Fibroblast of skin of right biceps (primary cell): ENCODE data around the gene FANCE.

Source experiments
- DNase-seq: peaks from one replicate; pipeline ENCODE4 v3.0.0-alpha.2; 2013

FANCE gene

DNA sequence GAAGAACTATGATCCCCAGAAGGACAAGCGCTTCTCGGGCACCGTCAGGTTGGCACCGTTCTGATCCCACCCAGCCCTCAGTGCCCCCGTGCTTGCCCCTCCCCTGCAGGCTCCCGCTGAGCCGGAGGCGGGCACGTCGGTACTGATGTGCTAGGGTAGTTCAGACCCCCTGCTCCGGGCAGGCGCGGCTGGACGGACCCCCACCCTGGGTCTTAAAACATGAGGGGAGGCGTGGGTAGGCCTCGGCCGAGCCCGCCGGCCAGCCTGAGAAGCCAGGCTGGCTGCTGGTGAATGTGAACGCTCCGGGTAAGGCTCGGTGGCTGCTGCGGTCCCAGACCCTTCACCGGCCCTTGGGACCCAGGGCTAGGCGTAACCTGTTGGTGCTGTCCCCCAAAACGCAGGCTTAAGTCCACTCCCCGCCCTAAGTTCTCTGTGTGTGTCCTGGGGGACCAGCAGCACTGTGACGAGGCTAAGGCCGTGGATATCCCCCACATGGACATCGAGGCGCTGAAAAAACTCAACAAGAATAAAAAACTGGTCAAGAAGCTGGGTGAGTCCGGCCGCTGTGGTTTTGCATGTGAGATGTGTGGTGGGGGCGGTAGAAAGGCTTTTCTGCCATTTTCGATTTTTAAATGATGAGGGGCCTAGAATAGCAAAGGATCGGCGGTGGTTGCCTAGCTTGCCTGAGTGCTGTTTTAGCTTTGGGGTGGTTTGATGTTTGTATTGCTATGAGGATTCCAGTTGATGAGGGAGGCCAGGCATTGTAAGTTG, 17.0 kb downstream of the FANCE start:
- no peak for DNase-seq

DNA sequence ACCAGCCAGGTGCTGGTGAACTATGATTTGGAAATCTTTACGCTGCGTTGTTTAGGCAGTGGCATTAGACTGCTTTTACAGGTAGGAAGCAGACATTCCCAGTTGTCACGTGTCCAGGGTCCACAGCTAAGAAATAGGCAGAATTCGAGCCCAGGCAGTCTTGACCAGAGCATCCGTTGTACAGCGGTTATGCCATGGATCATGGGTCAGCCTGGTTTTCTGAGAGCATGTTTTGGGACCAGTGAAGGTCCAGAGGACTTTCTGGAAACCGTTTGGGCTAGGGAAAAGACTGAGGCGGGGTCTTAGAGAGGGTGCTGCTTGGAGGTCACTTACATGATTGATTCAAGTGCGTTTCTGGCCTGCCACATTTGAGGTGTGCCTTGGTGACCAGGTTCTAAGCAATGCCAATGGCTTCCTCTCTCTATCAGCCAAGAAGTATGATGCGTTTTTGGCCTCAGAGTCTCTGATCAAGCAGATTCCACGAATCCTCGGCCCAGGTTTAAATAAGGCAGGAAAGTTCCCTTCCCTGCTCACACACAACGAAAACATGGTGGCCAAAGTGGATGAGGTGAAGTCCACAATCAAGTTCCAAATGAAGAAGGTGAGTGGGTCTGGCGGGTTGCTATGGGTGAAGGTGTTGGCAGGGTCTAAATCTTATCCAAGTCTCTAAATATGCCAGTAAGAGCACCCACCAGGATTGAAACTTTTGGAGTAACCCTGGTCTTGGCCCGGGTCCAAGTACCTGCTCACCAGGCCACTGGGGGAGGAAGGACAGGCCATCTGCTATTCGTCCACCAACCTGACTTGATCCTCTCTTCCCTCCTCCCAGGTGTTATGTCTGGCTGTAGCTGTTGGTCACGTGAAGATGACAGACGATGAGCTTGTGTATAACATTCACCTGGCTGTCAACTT, 17.9 kb downstream of the FANCE start:
- no peak for DNase-seq

DNA sequence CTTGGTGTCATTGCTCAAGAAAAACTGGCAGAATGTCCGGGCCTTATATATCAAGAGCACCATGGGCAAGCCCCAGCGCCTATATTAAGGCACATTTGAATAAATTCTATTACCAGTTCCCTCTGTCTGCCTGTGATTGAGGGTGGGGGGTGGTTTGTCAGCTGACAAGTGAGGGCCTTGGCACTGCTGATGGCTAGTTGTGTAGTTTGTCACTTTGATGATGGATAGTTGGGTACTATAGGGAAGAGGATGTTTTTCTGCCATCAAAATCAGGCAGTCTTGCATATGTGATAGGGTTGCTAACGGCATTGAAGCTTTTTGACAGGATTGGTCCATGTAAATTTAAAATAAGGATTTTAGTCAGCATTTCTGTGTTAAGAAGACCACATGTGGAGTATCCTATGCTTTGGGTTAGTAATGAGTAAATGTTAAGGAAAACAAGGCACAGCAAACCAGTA, 18.6 kb downstream of the FANCE start:
- DNase-seq: no peak

DNA sequence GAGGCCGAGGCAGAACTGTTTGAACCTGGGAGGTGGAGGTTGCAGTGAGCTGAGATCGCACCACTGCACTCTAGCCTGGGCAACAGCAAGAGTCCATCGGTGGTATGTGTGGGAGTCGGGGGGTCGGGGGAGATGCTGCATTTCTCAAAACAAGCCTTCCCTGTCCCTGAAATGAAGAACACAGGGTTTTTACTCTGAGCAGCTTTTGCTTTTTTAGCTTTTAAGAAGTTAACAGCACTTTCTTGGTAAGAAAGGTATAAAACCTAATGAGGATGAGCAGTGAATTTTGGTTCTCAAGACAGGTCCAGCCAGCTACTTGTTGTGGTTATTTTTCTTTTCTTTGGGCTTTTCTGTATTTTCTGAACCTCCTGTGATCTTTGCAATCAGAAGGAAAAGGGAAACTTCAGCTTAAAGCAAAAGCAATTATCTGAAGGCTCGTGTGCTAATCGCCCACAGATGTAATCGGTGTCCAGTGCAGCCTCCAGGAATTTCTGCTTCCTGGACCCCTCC, 19.8 kb downstream of the FANCE start:
- no peak for DNase-seq

DNA sequence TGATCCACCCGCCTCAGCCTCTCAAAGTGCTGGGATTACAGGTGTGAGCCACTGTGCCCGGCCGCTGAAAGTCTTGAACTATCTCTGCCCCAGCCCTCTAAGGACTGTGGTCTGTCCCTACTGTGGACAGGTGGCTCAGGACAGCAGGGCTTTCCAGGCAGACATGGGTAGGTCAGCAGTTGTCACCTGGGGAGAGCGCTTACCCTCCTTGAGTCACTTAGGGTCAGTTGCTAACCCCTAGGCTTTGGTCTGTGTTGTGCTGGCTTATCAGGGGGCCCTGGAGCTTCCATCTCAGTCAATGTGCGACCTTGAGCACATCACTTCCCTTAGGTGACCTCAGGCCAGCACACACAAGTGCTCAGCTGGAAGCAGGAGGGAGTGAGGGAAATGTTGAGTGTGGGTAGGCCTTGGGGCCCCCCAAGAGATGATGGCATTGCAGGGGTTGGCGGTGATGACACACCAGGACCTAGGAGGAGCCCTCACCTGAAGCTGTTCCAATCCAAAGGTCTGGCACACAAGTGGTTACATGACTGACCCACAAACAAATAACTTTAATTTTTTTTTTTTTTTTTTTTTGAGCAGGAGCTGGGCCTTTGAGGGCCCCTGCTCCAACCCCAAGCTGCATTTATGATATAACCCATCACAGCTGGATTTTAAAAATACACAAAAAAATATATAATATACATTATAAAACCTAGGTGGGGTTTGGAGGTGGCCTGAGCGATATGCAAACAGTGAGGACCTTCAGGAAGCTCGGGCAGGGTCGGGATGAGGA, 21.1 kb downstream of the FANCE start:
- no peak for DNase-seq

DNA sequence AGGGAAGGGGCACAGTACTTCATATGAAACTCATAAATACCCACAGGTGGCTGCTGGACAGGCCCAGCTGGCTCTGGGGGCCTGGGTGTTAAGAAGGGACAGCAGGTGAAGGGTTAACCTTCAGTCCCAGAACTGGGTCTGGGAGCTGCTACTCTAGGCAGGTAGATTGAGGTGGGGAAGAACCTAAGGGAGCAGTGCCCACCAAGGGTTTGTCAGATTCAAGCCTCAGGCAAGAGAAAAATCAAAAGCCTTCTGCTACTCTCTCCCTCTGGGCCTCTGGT, 21.7 kb downstream of the FANCE start:
- DNase-seq: no peak

DNA sequence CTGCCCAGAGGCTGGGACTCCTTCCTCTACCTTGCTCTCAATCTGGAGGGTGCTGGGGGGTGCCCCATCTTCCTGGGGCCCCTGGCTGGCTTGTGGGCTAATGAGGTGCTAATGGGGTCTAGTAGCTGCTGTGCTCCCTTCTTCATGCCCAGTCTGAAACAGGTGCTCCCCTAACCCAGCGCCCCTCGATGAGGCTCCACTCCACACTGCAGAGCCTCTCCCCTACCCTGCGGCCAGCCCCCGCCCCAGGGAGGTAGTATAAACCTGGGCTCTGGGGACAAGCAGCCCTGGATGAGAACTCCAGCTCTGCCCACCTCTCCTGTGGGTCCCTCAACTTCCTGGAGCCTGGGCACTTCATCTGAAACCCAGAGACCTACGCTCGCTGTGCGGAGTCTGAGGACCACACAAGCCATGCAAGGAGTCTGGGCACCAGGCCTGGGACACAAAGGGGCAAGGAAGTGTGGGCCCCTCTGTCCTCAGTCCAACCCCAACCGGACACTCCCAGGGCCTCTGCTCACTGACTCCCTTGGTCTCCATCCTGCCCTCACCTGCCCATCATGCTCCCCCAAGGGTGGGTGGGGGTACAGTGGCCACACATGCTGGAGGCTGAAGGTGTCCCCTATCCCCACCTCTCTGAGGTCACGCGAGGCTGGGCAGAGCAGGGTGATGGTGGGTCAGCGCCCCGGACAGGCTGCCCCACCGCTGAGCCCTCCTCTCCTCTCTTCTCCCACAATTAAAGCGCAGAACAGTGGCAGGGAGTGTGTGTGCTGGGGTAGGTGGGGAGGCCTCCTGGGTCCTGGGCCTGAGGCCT, 22.2 kb downstream of the FANCE start:
- DNase-seq: no peak

DNA sequence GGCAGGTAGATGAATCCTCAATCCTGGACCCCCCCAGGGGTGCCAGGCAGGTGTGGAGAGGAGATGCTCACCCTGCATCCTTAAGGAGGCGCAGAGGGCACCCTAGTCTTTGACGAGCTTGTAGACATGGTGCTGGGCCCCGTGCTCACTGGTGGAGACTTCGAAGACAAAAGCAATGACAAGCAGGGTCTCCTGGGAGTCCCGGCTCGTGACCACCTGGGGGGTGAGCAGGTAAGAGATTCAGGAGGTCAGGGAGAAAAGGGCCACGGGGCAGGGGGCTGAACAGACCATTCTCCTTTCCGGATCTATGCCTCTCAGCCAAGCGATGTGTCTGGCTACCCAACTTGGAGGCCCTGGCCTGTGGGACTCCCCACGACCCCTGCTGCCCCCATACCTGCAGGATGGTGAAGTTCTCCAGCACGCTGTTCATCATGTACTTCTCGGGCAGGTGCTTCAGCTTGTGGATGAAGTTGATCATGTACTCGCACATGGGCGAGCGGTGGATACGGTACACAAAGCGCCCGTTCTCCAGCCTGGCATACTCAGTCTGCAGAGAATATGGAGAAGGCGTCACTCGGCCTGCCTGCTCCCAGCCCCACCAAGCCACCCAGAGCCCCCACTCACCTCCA, 22.9 kb downstream of the FANCE start:
- no peak for DNase-seq

DNA sequence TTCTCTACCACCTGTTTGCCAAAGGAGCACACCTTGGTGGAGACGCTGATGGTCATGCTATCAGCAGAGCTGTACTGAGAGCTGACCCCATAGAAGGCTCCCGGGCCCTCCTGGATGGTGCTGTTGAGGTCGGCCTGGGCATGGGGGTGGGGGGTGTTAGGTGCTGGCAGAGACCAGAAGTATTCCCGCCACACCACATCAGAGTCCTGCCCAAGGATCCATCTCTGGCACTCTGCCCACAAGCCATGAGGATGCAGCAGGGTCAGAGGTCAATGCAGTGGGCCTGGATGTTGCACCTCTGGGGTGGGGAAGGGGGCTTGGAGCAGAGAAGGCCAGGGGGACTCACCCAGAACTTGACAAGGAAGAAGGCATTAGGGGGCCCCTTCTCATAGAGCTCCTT, 23.4 kb downstream of the FANCE start:
- no peak for DNase-seq

DNA sequence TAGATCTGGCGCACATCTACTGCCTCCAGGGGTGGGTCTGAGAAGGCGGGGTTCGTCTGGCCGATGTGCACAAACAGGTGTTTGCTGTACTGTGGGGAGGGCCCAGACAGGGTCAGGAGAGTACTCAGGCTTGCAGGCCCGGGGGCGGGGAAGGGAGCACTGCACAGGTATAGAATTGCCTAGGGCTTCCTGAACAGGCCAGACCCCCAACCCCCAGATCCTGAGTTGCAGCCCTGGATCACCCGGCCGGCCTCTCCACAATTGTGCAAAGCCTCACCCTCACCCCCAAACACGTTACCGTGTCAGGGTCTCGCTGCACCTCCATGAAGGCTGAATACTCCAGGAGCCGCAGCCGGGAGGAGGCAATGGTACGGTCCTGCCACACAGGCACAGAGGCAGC, 23.9 kb downstream of the FANCE start:
- DNase-seq: no peak

DNA sequence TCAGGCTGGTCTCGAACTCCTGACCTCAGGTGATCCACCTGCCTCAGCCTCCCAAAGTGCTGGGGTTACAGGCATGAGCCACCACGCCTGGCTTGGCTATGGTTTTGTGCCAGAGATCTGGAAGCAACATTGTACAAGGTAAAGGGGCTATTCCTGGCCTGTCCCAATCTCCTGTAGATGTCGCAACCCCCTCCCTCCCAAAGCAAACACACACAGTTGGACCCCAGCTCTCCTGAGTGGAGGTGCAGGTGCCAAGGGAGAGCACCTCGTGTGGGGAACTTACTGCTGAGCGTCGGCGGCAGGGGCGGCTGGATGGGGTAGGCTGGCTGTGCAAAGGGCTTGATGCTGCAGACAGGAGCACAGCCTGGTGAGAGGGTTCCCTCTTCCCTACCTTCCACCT, 24.9 kb downstream of the FANCE start:
- DNase-seq: no peak

DNA sequence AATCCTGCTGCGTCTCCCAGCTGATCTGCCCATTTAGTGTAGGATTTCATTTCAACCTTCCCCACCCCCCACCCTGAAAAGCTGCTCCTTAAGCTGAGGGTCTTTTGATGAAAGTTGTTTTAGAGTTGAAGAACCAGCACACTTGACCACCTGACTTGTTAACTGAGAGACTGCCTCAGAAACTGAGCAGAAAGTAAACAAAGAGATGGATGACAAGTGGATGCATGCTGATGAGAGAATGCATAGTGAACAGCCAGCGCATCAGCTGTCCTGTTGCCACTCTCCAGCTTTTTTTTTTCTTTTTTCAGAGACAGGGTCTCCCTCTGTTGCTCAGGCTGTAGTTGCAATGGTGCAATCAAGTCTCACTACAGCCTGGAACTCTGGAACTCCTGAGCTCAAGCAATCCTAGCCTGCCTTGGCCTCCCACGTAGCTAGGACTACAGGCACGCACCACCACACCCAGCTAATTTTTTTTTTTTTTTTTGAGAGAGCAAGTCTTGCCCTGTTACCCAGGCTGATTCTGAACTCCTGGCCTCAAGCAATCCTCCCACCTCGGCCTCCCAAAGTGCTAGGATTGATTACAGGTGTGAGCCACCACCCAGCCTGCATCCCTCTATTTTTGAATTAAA, 25.5 kb downstream of the FANCE start:
- no peak for DNase-seq

DNA sequence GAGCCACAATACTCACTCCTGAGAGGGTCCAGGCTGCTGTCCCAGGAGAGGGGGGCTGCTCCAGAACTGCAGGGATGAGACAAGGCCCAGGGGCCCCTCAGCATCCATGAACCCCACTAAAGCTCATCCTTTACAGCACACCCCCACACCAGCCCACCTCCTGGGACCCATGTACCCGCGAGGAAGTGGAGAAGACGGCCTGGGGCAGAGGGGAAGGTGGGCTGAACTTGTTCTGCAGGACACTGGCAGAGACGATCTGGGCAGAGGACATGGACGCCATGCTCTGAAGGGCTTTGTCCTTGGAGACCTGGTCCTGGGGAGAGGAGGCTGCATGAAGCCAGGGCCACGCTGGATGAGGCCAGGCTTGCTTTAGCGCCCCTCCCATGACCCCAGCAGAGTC, 26.1 kb downstream of the FANCE start:
- DNase-seq: no peak

DNA sequence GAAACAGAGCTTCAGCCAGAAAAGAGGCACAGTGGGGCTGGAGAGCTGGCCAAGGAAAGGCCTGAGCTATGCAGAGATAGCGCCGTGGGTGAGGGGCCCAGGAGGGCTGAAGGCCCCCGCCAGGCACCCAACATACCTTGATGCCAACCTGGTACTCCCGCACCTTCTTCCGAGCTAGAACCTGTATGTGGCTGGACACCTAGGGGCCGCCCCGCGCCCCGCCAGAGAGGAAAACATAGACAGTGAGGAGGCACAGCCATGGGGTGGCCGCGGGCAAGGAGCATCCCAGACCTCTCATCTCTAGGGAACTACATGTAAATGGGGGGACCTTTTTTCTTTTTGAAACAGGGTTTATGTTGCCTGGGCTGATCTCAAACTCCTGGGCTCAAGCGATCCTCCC, 28.0 kb downstream of the FANCE start:
- DNase-seq: no peak

DNA sequence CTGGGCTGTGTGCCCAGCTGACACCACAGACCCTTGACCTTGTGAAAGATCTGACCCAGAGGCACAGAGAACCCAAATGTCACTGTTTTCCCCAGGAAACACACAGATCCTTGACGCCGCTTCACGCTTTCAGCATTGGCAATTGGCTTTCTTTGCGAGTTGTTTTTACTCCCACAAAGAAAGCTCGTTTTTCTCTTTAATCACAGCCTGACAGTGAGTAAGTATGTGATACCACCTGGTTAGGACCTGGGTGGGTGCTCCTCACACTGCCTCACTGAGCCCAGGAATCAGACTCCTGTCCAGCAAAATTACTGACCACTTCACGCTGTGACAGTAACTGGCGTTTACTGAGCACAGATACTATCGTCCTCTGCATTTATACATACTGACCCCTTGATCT, 29.1 kb downstream of the FANCE start:
- DNase-seq: no peak

DNA sequence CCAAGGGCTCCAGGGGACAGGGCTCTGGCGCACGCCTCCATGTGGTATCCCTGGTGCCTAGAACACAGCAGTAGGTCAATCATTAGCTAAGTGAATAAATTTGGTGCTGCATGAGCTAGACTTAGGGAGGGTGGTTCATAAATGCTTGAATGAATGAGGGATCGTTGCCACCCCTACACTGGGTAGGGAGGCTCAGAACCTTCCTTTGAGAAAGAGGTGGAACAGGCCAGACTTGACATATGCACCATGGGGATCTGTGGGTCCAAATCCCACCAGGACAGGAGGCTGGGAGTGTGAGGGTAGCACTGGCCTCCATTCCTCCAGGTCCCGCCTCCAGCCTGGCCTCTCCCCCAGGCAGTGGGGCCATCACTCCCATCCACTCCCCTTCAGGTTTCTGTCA, 30.9 kb downstream of the FANCE start:
- DNase-seq: no peak

DNA sequence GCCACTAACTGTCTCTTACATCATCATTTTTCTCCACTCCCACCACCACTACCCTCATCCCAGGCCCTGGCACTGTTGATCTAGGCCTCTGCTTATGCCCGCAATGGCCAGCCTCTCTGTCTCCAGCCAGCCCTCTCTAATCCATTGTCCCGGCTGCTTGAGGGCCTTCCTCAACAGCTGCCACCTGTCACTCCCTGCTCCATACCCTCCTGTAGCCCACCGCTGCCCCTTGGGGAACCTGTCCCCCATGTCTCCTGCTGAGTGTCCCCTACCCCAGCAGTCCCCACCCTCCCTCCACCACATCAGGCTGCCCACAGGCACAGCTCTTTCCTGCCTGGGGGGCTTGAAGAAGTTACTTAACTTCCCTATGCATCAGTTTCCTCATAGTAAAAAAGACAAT, 31.4 kb downstream of the FANCE start:
- no peak for DNase-seq

DNA sequence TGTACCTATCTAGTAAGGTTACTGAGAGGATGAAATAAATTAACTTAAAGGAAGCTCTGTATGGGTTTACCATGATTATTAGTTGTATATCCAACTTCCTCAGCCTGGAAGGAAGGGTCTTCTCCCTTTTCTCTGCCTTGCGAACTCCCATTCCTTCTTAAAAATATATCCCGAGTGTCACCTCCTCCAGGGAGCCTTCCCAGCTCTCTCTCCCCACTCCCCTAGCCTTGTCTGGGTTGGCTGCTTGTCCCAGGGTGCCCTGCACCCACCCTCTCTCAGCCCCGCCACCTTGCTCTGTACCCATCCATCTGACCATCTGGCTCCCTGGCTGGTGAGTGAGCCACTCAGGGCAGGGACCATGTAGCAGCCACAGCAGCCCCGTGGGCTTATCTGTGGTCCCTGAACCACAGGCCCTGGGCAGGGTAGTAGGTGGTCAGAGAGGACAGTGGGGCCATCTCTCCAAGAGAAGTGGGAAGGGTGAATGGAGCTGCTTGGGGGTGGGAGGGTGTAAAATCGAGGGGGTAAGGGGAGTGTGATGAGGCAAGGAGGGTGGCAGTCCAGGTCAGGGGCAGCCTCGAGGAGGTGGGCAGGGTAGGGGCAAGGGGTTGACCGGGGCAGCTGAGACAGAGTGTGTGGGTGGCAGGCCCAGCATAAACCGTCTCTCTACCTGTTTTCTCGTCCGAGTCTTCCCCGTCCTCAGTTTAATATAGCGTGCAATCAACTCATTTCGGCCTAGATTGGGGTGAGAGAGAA, 31.9 kb downstream of the FANCE start:
- no peak for DNase-seq

DNA sequence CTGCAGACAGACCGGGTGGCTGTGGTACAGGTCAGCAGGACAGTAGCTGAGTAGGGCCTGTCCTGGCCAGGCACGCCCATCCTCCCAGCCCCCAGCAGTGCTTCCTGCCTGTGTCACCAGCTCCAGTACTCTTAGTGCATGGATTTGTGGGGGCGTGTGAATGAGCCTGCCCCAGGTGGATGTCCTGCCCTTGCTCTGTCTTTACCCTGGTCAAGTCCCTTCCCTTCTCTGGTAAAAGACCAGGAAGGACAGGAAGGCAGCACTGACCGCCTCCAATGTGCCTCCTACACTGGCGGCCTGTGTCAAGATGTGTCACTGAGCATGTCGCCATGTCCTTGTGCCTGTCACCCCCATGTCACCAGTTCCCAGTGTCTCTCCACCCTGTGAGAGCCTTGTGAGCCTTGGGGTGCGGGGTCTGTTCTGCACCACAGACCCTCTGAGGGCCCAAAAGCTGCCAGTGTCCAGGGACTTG, 32.8 kb downstream of the FANCE start:
- DNase-seq: no peak

DNA sequence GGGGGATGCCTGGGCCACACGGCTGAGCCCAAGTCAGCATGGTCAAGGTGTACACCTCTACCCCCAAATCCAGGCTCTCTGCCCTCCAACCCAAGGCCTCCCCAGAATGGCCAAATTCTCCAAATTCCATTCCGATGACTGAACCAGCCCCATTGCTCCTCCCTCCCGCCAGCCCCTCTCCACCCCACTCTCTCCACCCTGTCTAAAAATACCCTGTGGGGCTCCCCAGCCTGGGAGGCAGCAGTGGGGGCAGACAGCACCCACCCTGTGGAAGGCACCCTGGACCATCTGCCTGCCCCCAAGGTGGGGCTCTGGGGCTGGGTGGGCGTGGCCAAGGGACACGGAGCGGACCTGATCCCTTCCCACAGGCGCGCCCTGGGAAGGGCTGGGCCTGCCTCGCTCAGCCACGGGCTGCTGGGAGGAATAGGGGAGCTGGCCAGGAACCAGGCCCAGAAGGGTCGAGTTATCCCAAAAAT, 33.3 kb downstream of the FANCE start:
- peak; percentile 83 for DNase-seq
